Activated naive CD8-positive, alpha-beta T cell (primary cell): ENCODE data around the gene CLRN1.

Experiments
- H3K27ac Mint-ChIP-seq: one replicate; pipeline ENCODE4 v1.8.0; 2021; ENCODE audit warnings: mixed read lengths
- H3K27me3 Mint-ChIP-seq: one replicate; pipeline ENCODE4 v1.8.0; 2021; ENCODE audit warnings: mixed read lengths
- H3K36me3 Mint-ChIP-seq: one replicate; pipeline ENCODE4 v1.8.0; 2021; ENCODE audit warnings: mixed read lengths
- H3K4me1 Mint-ChIP-seq: one replicate; pipeline ENCODE4 v1.8.0; 2021; ENCODE audit warnings: low read depth, mixed read lengths
- H3K4me3 Mint-ChIP-seq: one replicate; pipeline ENCODE4 v1.8.0; 2021; ENCODE audit warnings: mild to moderate bottlenecking, mixed read lengths
- H3K9me3 Mint-ChIP-seq: one replicate; pipeline ENCODE4 v1.8.0; 2021; ENCODE audit warnings: low read depth, mixed read lengths

CLRN1 gene

GRCh38 chr3:150958683-150959082 lies 13.8 kb downstream of the CLRN1 start:
- Mint-ChIP-seq H3K4me1 (no peaks in the 10 kb centered on the region), H3K4me3 (no peak overlapping the region), H3K27ac (no peak overlapping the region), H3K9me3 (no peaks in the 10 kb centered on the region), H3K27me3 (peaks cover 9% of the 10 kb centered on the region), H3K36me3 (no peaks in the 10 kb centered on the region)

- no peaks in the 10 kb centered on the region for H3K4me1 Mint-ChIP-seq
- H3K27ac Mint-ChIP-seq, result no peak overlapping the region
- no peaks in the 10 kb centered on the region for H3K36me3 Mint-ChIP-seq
- no peaks in the 10 kb centered on the region for H3K9me3 Mint-ChIP-seq
- no peak overlapping the region for H3K4me3 Mint-ChIP-seq
- H3K27me3 Mint-ChIP-seq, result peaks cover 8% of the 10 kb centered on the region
Measured at GRCh38 chr3:150956376-150956775, 16.2 kb downstream of the CLRN1 start.

- Mint-ChIP-seq H3K4me3 (no peak overlapping the region), H3K9me3 (no peaks in the 10 kb centered on the region), H3K36me3 (no peaks in the 10 kb centered on the region), H3K27me3 (peaks cover 6% of the 10 kb centered on the region), H3K4me1 (no peaks in the 10 kb centered on the region), H3K27ac (no peak overlapping the region)
Measured at GRCh38 chr3:150951923-150952322, 20.6 kb downstream of the CLRN1 start.

- Mint-ChIP-seq H3K9me3 (no peaks in the 10 kb centered on the region), H3K4me1 (no peaks in the 10 kb centered on the region), H3K27me3 (peaks cover 11% of the 10 kb centered on the region), H3K36me3 (peaks cover 2% of the 10 kb centered on the region), H3K27ac (no peak overlapping the region), H3K4me3 (no peak overlapping the region)
Measured at GRCh38 chr3:150945226-150946032, 27.1 kb downstream of the CLRN1 start.

GRCh38 chr3:150942221-150942620 lies 30.3 kb downstream of the CLRN1 start:
- Mint-ChIP-seq H3K4me3 (no peak overlapping the region), H3K9me3 (no peaks in the 10 kb centered on the region), H3K36me3 (peaks cover 2% of the 10 kb centered on the region), H3K4me1 (no peaks in the 10 kb centered on the region), H3K27ac (no peak overlapping the region), H3K27me3 (peaks cover 8% of the 10 kb centered on the region)

GRCh38 chr3:150936693-150937092 lies 35.8 kb downstream of the CLRN1 start:
- H3K4me3 Mint-ChIP-seq, result no peak overlapping the region
- H3K9me3 Mint-ChIP-seq, result no peaks in the 10 kb centered on the region
- H3K4me1 Mint-ChIP-seq, result no peaks in the 10 kb centered on the region
- H3K27ac Mint-ChIP-seq, result no peak overlapping the region
- peaks cover 10% of the 10 kb centered on the region for H3K27me3 Mint-ChIP-seq
- H3K36me3 Mint-ChIP-seq, result no peaks in the 10 kb centered on the region

- no peaks in the 10 kb centered on the region for H3K36me3 Mint-ChIP-seq
- H3K9me3 Mint-ChIP-seq, result no peaks in the 10 kb centered on the region
Measured at GRCh38 chr3:150933473-150933995, 39.0 kb downstream of the CLRN1 start.

GRCh38 chr3:150931745-150932144 lies 40.8 kb downstream of the CLRN1 start:
- no peaks in the 10 kb centered on the region for H3K9me3 Mint-ChIP-seq
- no peak overlapping the region for H3K4me3 Mint-ChIP-seq

More at GRCh38 chr3:150933473-150933995, 39.0 kb downstream of the CLRN1 start:
- Mint-ChIP-seq H3K4me1 (no peaks in the 10 kb centered on the region), H3K4me3 (no peak overlapping the region), H3K27me3 (peaks cover 9% of the 10 kb centered on the region), H3K27ac (no peak overlapping the region)

GRCh38 chr3:150930839-150931238 lies 41.7 kb downstream of the CLRN1 start:
- H3K4me3 Mint-ChIP-seq, result no peak overlapping the region
- peaks cover 2% of the 10 kb centered on the region for H3K4me1 Mint-ChIP-seq
- no peak overlapping the region for H3K27ac Mint-ChIP-seq
- no peaks in the 10 kb centered on the region for H3K9me3 Mint-ChIP-seq
- H3K27me3 Mint-ChIP-seq, result peaks cover 11% of the 10 kb centered on the region
- no peaks in the 10 kb centered on the region for H3K36me3 Mint-ChIP-seq

More at GRCh38 chr3:150931745-150932144, 40.8 kb downstream of the CLRN1 start:
- Mint-ChIP-seq H3K36me3 (no peaks in the 10 kb centered on the region), H3K4me1 (no peaks in the 10 kb centered on the region), H3K27ac (no peak overlapping the region), H3K27me3 (peaks cover 9% of the 10 kb centered on the region)

GRCh38 chr3:150928234-150928633 lies 44.3 kb downstream of the CLRN1 start:
- Mint-ChIP-seq H3K4me1 (peaks cover 6% of the 10 kb centered on the region), H3K27me3 (peaks cover 16% of the 10 kb centered on the region), H3K4me3 (no peak overlapping the region), H3K36me3 (no peaks in the 10 kb centered on the region), H3K27ac (no peak overlapping the region), H3K9me3 (no peaks in the 10 kb centered on the region)

- Mint-ChIP-seq H3K36me3 (no peaks in the 10 kb centered on the region), H3K9me3 (no peaks in the 10 kb centered on the region), H3K27ac (no peak overlapping the region), H3K4me3 (no peak overlapping the region), H3K4me1 (peaks cover 6% of the 10 kb centered on the region), H3K27me3 (peaks cover 10% of the 10 kb centered on the region)
Measured at GRCh38 chr3:150926328-150926727, 46.2 kb downstream of the CLRN1 start.

GRCh38 chr3:150925751-150926201 lies 46.8 kb downstream of the CLRN1 start:
- Mint-ChIP-seq H3K9me3 (no peaks in the 10 kb centered on the region), H3K4me3 (peak overlapping the region; percentile 57), H3K27me3 (peaks cover 9% of the 10 kb centered on the region), H3K4me1 (peaks cover 6% of the 10 kb centered on the region), H3K36me3 (no peaks in the 10 kb centered on the region), H3K27ac (no peak overlapping the region)

GRCh38 chr3:150922611-150923010 lies 49.9 kb downstream of the CLRN1 start:
- H3K27me3 Mint-ChIP-seq, result peaks cover 7% of the 10 kb centered on the region
- H3K9me3 Mint-ChIP-seq, result no peaks in the 10 kb centered on the region
- no peak overlapping the region for H3K4me3 Mint-ChIP-seq
- H3K27ac Mint-ChIP-seq, result no peak overlapping the region
- peaks cover 6% of the 10 kb centered on the region for H3K4me1 Mint-ChIP-seq
- H3K36me3 Mint-ChIP-seq, result no peaks in the 10 kb centered on the region

GRCh38 chr3:150921209-150921608 lies 51.3 kb downstream of the CLRN1 start:
- no peaks in the 10 kb centered on the region for H3K9me3 Mint-ChIP-seq
- H3K27ac Mint-ChIP-seq, result no peak overlapping the region
- H3K4me1 Mint-ChIP-seq, result peaks cover 6% of the 10 kb centered on the region
- no peak overlapping the region for H3K4me3 Mint-ChIP-seq
- H3K36me3 Mint-ChIP-seq, result no peaks in the 10 kb centered on the region
- peaks cover 6% of the 10 kb centered on the region for H3K27me3 Mint-ChIP-seq

- Mint-ChIP-seq H3K4me1 (no peaks in the 10 kb centered on the region), H3K27me3 (no peaks in the 10 kb centered on the region), H3K36me3 (no peaks in the 10 kb centered on the region), H3K27ac (no peak overlapping the region), H3K9me3 (no peaks in the 10 kb centered on the region), H3K4me3 (no peak overlapping the region)
Measured at GRCh38 chr3:150920236-150920635, 52.3 kb downstream of the CLRN1 start.

- H3K27ac Mint-ChIP-seq, result no peak overlapping the region
- no peaks in the 10 kb centered on the region for H3K27me3 Mint-ChIP-seq
Measured at GRCh38 chr3:150917951-150918350, 54.6 kb downstream of the CLRN1 start.

More at GRCh38 chr3:150917951-150918350, 54.6 kb downstream of the CLRN1 start:
- H3K9me3 Mint-ChIP-seq, result no peaks in the 10 kb centered on the region
- H3K4me3 Mint-ChIP-seq, result no peak overlapping the region
- H3K4me1 Mint-ChIP-seq, result no peaks in the 10 kb centered on the region
- no peaks in the 10 kb centered on the region for H3K36me3 Mint-ChIP-seq
